ENCODE data around the gene GTSF1L. TPM values are rescaled to one million over a fixed set of nuclear protein-coding genes. Genes with fewer than 3 reads are reported as not detected.
"Not testable (repeated sequence)": the region's sequence is repeated elsewhere in the genome, so short reads cannot be mapped to it uniquely, and the experiment has no call there.

GTSF1L gene
- polyA plus RNA-seq (2013, experiment 1 of 2; ENCODE audit: insufficient read length), result not detected
- not detected for polyA plus RNA-seq (2013, experiment 2 of 2; ENCODE audit: insufficient read length)

DNA sequence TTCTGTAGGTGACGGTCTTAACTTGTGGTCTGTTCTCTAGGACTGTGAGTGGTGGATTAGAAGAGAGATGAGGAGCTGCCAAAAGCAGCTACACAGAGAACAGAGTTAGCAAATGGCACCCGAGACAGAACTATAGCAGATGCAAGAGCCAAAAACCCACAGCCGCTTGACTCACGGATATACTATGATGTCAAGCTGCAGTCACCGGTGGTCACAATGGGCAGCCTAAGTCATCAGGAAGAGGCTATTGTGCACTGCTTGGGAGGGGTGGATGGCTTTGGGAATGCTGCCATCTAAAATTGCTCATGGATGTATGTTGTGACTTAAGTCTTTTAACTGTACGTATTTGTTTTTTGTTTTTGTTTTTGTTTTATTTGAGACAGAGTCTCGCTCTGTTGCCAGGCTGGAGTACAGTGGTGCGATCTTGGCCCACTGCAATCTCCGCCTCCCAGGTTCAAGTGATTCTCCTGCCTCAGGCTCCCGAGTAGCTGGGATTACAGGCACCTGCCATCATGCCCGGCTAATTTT, at the start of gene GTSF1L:
TSS of gene GTSF1L (minus strand) at position 192 of the 528 bp plus-strand sequence. CDS start 308 bp downstream, outside the sequence.
- DNase-seq, result peak; percentile 67

DNA sequence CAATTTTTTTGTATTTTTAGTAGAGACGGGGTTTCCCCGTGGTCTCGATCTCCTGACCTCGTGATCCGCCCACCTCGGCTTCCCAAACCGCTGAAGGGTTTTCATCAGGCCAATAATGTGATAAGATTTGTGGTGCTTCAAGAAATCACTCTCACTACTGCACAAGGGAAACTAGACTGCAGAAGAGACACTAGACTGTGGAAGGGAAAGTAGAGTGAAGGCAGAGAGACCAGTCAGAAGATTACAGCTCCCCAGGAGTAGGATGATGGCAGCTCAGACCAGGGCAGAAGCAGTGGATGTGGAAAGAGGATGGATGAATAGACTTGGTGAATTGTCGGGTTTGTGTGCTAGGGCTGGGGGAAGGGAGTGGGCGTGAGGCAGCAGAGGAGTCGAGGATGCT, 48.0 kb upstream of the GTSF1L start:
- no peak for DNase-seq

DNA sequence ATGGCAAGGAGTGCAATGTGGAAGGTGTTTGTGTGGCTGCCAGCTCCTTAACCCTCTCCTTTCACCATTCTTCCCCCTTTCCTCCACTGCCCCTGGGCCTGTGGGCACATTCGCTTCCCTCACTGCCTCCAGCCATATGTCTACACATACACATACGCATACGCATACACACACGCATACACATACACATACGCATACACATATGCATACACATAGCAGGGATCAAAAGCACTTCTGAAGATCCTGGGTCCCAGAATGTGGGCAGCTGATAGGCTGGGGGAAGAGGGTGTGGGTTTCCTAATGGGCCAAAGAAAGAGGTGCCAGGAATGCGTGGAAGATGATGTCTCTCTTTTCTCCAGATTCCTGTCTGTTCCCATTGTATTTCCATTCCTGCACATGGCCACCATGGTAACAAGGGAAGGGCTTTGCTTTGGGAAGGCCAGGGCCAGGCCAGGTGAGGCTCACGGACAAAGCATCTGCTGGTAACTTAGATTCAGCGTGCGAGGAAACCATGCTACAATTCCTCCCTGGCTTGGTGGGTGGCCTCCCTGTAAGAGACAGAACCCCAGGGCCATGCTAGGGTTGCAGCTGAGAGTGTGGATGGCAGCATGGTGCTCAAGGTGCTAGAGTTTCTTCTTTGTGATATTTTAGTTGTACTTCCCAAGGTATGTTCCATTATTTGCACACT, 44.8 kb upstream of the GTSF1L start:
- DNase-seq, result no peak

DNA sequence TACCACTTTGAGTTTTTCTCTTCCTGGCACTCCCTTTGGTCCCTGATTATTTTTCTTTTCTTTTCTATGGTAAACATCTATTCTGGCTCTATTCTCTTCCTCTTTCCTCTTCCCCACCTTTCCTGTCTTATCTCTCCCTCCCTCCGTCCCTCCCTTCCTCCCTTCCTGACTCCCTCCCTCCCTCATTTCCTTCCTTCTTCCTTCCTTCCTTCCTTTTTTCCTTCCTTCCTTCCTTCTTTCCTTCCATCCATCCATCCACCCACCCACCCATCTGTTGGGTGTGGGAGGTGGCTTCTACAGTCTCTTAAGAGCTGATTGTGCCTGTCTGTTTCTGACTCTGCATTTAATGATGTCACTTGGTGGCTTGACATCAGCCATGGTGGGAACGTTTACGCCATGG, 43.5 kb upstream of the GTSF1L start:
- no peak for DNase-seq

DNA sequence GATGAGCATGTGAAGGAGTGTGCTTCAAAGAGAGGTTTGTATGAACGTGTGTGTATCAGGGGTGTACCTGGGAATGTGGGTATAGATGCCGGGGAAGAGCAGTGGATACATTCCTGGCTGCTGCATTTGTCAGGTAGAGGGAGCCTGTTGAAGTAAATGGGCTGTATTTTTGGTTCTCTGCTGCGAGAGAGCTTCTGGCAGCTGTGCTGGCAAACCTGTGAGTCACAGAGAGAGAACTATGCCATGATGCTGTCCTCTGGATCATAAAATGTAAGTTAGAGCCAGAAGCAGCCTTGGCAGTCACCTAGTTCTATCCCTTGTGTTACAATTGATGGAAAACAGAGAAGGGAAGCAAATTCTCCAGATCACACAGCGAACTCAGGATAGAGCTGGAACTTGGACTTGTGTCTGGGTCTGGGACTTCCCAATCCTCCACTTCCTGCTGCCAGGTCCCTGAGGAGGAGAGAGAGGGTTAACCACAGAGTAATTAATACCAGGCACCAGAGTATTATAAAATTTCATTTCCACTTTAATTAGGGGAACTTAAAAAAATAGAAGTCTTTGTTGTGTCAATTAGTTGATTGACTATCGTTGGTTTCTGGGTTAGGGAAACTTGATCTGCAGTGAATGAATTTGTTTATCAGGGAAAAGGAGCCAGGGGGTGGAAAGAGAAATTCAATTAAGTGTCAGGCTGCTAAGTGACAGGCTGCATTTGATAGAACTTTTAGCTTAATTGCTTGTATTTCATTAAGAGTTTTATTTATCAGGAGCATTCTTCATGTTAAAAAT, 41.1 kb upstream of the GTSF1L start:
- DNase-seq, result no peak

DNA sequence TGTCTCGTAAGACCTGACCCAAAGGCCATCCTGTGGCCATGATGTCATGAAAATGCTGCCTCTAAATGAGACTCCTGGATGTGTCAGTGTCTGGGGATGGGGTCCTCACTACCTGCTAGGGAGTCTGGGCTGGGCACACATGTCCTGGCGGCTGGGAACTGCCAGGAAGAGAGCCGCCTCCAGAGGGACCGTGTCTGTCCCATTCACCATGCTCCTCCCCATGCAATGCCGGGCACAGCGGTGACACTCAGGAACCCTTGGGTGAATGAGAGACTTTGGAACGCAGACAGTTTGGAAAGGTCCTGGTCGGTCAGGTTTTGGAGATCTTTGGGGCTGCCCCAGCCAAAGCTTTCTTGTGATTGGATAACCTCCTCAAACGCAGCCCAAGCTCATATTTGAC, 40.1 kb upstream of the GTSF1L start:
- DNase-seq, result no peak

DNA sequence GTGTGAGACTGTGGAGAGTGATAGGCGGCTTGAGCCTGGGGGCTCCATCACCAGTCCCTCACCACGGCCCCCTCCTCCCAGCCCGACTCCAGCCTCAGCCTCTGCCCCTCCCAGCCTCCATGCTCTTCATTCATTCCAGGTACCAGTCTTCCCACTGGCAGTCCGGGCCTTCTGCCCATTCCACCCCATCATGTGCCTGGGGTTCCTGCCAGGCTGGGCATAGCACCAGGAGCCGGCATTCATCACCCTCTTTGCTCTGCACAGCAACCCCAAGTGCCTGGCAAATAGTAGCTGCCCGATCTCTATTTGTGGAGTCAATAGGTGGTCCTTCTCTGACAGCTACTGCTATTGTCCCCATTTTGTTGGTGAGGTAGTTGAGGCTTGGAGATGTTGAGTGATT, 39.6 kb upstream of the GTSF1L start:
- no peak for DNase-seq

DNA sequence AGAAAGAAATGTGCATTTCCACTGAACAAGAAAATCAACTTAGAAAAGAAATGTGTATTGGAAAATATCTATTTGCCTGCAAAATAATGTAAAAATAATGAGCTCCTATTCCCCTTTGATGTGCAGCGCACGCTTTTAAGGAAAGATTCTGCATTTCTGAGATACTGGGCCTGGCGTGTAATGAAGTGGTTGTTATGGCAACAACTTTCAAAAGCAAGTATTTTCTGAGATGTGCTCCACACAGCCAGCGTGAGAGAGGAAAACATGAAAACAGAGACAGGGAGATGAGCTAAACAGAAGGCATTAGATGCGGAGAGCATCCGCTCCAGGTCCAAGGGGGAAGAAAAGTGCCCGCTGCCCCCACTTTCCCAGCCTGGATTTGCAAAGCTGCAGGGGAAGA, 39.1 kb upstream of the GTSF1L start:
- no peak for DNase-seq

DNA sequence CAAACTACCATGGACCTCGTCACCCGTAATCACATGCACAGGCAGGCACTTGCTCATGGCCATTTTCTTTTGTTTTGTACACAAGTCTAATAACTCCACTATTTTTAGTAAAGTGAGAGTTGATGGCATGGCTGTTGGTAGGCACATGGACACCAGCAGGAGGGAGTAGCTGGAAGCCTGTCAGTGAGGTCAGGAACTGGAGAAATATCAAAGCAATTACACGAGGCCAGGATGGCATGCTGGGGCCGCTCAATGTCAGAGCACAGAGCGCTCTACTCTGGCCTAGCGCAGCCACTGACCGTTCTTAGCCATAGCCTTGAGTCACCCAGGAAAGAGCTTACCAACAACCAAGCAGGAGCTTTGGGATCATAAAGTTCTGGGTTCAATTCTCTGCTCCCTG, 36.1 kb upstream of the GTSF1L start:
- DNase-seq, result no peak

DNA sequence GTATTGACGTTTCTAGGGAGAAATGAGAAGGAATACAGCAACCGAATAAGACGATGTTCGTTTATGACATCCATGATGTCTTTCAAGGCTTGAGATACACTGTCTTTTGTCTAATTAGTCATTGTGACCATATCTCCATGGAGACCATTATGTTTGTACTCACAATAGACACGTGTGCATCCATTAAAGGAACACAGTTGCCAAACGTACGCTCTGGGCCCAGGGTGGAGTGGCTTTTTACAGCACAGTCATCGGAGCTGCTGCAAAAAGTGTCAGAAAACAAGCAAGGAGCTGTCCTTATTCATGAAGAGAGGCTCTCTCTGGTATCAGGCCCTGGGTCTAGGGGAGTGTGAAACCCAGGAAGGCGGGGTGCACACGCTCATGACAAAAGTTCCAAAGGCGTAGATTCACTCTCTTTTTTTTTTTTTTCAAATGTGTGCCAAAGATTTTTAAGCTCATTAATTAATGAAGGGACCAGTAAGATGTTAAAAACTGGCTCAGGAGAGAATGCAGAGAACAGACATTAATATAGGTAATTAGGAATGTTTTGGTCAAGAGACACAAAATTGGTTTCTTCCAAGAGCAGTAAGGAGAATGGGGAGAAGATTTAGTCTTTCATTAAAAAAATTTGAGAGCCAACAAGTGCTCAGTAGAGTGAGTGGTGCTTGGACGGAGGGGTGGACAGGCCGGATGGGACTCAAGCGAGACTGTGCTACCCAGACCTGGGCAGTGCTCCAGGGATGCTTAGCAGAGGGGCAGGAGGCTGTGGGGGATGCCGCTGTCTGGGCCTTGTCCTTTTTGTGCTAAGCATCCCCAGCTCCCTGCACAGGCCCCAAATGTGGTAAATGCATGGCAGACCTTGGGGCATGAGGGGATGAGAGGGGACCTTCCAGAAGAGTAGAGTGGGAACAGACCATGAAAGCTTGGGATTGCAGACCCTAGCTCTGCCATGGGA, 34.9 kb upstream of the GTSF1L start:
- DNase-seq, result no peak

DNA sequence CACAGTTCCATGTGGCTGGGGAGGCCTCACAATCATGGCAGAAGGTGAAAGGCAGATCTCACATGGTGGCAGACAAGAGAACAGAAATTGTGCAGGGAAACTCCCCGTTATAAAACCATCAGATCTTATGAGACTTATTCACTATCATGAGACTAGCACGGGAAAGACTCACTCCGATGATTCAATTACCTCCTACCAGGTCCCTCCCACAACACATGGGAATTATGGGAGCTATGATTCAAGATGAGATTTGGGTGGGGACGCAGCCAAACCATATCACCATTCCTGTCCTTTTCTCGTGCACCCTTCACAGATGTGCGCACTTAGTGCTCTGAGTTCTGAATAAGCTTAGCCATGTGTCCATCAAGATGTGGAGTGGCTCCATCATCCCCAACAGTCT, 31.1 kb upstream of the GTSF1L start:
- not testable (repeated sequence) for DNase-seq

DNA sequence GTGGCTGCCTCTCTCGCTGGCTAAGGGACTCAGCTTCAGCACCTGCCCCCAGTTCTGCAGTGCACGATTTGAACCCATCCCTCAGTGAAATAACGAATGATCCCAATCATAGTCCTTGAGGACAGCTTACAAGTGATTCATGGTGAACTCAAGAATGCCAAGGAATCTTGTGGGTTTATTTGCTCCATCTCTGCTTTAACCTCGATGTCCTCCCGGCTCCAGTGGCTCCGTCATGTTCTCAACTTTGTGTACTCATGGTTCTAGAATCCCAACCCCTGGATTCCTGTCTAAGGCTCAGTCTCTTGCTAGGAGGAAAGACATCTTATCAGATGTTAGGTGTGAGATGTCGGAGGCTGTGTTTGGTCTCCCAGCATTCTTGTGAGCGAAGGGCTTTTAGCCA, 29.0 kb upstream of the GTSF1L start:
- DNase-seq, result peak; percentile 78

DNA sequence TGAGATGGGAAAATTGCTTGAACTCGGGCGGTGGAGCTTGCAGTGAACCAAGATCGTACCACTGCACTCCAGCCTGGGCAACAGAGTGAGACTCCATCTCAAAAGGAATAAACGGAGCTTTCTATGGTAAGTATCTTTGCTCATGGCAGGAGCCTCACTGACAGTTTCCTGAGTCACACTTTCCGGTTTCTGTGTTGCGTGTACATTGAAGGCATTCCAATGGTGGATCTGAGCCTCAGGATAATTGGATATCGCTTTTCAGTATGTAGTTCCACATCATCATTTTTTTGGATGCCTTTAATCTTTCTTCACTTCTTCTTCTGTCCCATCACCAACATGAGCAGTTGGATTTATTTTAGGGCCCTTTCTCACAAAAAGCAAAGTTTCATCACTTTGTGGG, 28.6 kb upstream of the GTSF1L start:
- peak; percentile 79 for DNase-seq

DNA sequence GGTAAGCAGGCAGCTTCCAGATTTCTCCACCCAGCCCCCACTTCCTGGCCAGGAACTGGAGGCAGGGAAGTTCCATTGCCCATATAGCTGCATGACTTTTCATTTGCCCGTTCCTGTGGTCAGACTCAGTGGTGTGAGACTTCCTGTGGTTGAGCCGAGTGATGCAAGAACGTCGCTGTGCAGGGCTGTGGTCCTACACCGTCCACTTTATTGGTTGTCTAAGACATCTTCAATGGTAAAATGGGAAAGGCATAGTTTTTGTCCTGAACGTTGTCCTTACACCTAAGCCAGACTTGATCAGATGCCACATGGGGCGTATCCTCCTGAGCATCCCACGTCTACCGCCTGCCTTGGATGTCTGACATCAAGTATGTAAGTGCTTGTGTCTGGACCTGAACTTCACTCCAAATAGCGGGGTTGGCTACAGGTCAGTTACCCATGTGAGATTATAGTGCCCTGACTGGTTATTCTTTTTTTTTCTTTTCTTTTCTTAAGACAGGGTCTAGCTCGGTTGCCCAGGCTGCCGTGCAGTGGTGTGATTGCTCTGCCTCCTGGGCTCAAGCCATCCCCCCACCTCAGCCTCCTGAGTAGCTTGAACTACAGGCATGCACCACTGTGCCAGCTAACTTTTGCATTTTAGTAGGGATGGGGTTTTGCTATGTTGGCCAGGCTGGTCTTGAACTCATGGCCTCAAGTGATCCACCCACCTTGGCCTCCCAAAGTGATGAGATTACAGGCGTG, 25.9 kb upstream of the GTSF1L start:
- peak; percentile 85 for DNase-seq

DNA sequence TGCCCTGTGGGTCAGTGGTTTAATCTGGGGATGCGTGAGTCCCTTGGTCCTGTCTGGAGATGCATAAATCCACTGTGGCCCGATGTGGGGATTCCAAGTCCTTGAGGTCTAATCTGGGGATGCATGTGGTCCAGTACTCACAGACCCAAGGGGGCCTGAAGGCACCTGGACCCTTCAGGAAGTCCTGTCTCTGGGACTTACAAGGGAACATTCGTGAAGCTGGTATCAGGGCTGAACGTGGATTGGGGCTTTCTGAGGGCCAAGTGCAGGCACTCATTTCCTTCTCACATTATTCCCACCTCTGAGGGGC, 25.2 kb upstream of the GTSF1L start:
- no peak for DNase-seq

DNA sequence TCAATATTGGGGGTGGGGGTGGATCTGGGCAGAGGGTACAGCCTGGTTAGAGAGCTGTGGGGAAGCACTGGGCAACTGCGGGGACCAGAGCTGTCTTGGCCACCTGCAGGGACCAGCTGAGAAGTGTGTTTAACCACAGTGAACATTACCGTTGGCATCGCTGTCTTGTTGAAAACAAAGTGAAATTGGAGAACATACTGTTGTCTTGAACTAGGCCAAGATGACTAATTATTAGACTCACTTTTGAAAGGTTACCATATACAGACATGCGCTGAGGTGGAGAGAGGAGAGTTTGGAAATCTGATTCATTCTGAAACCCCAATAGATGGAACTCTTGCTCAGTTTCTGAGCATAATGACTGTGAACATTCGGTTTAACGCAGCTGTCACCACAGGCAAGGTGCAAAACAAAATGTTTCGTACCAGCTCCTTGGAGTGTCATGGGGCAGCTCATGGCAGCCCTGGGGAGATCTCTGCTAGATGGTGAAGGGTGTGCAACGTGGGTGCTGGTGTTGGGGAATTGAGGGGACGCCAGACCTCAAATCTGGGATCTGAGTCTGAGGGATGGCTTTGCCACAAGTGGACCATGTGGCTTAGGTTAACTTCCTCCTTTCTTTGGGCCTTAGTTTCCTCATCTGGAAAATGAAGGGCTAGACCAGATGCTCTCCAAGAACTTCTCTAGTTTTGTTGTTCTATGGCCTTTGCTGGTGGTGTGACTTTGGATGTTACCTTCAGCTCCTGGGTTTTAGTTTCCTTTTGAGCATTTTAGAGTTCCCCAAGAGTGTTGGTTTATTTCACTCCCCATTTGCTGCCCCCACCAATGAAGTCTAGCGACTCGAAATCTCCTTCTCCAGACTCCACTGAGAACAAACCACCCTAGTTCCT, 24.6 kb upstream of the GTSF1L start:
- peak; percentile 69 for DNase-seq

DNA sequence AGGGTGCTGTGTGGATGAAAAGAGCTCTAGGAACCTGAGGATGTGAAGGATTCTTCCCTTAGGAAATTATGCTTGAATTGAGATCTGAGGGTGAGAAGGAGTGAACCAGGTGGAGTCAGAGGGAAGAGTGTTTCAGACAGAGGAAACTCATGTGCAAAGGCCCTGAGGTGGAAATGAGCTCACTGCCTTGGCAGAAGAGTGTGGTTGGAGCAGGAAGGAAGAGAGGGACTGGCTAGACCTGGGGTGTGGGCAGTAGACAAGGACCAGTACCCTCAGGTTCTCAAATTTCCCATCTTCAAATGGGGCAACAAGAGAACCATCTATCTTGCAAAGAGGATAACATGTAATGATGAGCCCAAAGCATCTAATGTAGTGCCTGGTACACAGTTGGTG, 24.0 kb upstream of the GTSF1L start:
- no peak for DNase-seq

DNA sequence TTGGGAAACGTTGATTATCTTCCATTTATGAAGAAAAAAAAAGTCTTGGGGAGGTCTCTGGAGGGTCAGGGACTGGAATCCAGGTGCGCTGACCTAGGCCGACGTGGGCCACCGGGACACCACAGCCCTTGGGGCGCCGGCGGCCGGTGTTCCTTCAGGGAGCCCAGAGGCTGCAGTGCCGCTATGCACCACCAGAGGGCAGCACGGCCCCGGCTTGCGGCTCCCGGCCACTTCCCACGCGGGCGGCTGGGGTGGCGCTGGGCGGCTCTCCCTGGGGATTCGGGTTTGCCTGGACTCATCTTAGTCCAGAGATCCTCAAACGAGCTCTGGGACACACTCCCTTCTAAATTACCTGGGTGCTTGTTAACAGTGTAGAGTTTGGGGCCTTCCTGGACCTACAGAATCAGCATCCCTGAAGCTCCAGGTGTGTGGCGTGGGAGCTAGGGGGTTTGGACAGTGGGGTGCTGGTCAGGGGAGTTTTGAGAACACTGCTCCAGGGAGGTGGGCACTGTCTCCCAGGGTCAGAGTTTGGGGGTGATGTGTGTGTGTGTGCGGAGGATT, 23.0 kb upstream of the GTSF1L start:
- peak; percentile 46 for DNase-seq

DNA sequence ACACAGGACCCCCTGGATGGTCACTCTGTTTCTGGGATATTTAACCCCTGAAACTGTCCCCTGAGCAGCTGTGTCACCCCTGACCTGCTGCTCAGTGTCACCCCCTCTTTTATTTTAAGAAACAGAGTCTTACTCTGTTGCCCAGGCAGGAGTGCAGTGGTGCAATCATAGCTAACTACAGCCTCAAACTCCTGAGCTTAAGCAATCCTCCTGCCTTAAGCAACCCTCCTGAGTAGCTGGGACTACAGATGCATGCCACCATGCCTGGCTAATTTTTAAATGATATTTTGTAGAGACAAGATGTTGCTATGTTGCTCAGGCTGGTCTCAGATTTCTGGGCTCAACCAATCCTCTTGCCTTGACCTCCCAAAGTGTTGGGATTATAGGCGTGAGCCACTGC, 21.5 kb upstream of the GTSF1L start:
- no peak for DNase-seq

DNA sequence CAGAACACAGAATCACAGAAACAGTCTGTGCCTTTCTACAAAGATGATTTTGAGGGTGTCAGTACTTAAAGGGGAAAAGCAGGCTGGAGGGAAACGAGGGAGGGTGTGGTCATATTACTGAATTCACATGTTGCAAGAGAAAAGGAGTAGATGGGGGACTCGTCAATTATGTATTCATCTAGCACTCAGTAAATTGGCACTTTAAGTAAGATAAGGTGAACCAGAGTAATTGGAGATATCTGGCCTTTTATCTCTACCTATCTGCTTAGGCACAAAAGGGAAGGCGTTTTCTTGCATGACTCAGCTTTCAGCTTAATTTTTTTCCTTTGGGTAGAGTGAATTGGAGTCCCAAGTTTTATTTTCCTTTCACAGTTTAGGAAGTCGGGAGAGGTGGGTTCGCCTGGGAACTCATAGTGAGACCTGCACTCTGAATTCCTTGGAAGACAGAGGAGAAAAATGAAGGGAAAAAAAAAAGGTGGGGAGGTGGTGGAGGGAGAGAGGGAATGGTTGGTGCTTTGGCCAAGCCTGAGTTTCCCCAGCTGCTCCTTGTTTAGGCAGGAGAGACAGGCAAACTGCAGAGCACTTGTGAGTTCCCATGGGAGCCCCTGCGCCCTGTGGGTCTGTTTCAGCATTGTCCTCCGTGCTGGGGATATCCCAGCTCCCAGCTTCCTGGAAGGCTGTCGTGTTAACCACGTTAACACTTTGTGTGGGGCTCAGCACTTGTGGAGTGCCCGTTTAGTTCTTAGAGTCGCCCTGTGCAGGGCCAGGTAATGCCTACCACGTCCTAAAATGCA, 19.7 kb upstream of the GTSF1L start:
- DNase-seq, result no peak

All from fibroblast of skin of abdomen (primary cell).